H1 (cell line): ENCODE results near the gene NTN4. TPM values are rescaled to one million over a fixed set of nuclear protein-coding genes. Genes with fewer than 3 reads are reported as not detected.

ENCODE experiments used
- CTCF ChIP-seq, 3 experiments: IDR thresholded peaks; 1 replicate in 2 of 3; 2 replicates in 1 of 3; pipeline versions ENCODE4 v1.5.1 to v1.6.1; 2011; ENCODE audit warnings: low read length in 3 of 3, mild to moderate bottlenecking in 3 of 3, inconsistent platforms in 2 of 3, low read depth in 1 of 3, moderate library complexity in 1 of 3; ENCODE audit not compliant: insufficient read depth in 1 of 3; ENCODE audit errors: control extremely low read depth in 1 of 3
- SIX5 ChIP-seq: IDR thresholded peaks from 2 replicates; pipeline ENCODE4 v1.6.1; 2011; ENCODE audit warnings: mild to moderate bottlenecking, low read depth, low read length
- YY1 ChIP-seq: IDR thresholded peaks from 2 replicates; pipeline ENCODE4 v1.6.1; 2011; ENCODE audit warnings: low read depth, mild to moderate bottlenecking, low read length
- polyA plus RNA-seq, 7 experiments: library from polyadenylated mRNA; depleted of rRNA in 3 of 7; stranded (reverse) in 5 of 7; unstranded in 2 of 7; fragments of >200 nt in 5 of 7; fragments of 200-250 nt in 2 of 7; gene quantifications; 1 replicate in 5 of 7; 2 replicates in 1 of 7; 4 replicates in 1 of 7; pipeline versions ENCODE4 v1.2.1 to v1.2.3, GENCODE V29; 2011 to 2013; ENCODE audit warnings: missing spikeins in 2 of 7, mixed read lengths in 2 of 7
- total RNA-seq: library from RNA; stranded (reverse); fragmentation: NEBNext Ultra II Directional; extraction: Animal tissue kit (Norgen Biotek cat#: 25700); gene quantifications from 2 replicates; pipeline ENCODE4 v1.2.1, GENCODE V29; 2021

NTN4 gene
- total and polyA plus RNA-seq, 2 of the 8 experiments (the other 6 are each of a cell fraction or from before 2014, with no cell fraction given) = 0.74 to 1.3 TPM

- no peak for TF ChIP-seq CTCF (IDR thresholded peaks at IDR 0.05; ENCODE audit: control extremely low read depth in 1 of 3, insufficient read depth in 1 of 3, low read depth in 1 of 3, low read length in 3 of 3)
- no peak for TF ChIP-seq SIX5
- no peak for TF ChIP-seq YY1
These were observed 47.6 kb upstream of the NTN4 start (continued) for GRCh38 chr12:95838125-95838524.
